HepG2 (cell line): ENCODE measurements around the gene CTIF. TPM values are rescaled to one million over a fixed set of nuclear protein-coding genes. Genes with fewer than 3 reads are reported as not detected.

Experiments
- ATAC-seq: fragments of 200-7000 bp; cut with Tn5 transposase; 3 replicates; pipeline ENCODE4 v1.9.1; 2020; ENCODE audit warnings: mild to moderate bottlenecking, moderate library complexity
- BruUV-seq: library from RNA; stranded (reverse); fragments of 400-500 nt; replicated peaks from 2 replicates; lab custom pipeline; 2021; lab: Mats Ljungman, UMichigan
- CTCF ChIA-PET: fragments of 300-600 bp; formaldehyde crosslinking; extraction: SDS; loops from one replicate; lab custom pipeline; 2021; ENCODE audit warnings: low total read pairs, inconsistent platforms, low intra/inter-chr PET ratio; lab: Yijun Ruan, JAX
- POLR2A ChIA-PET: fragments of 350-600 bp; sonication (Branson Sonifier 250); formaldehyde crosslinking; loops from one replicate; lab custom pipeline; 2020; ENCODE audit warnings: antibody characterized with exemption, inconsistent platforms; lab: Yijun Ruan, JAX
- DNase-seq: peaks from one replicate; pipeline ENCODE4 v3.0.0-alpha.2; 2015; ENCODE audit warnings: low spot score
- FAIRE-seq: peaks from 3 replicates; lab custom pipeline; 2011; peaks lifted over from hg19 to GRCh38; lab: Jason Lieb, UNC
- H2AFZ ChIP-seq: one replicate; pipeline ENCODE4 v1.6.1; 2011; ENCODE audit warnings: low read length, inconsistent platforms
- H3K27ac ChIP-seq: fragments of 300-600 bp; 3 replicates; pipeline ENCODE4 v1.8.0; 2011; ENCODE audit warnings: mixed run types, mild to moderate bottlenecking, mixed read lengths, low read length, inconsistent platforms; ENCODE audit not compliant: insufficient read depth; ENCODE audit errors: extremely low read length
- H3K27me3 ChIP-seq, 2 experiments: fragments of 200-600 bp in 1 of 2; 2 replicates in 1 of 2; 3 replicates in 1 of 2; pipeline versions ENCODE4 v1.6.0 to v1.8.0; 2011; ENCODE audit warnings: low read length in 2 of 2, mild to moderate bottlenecking in 2 of 2, moderate library complexity in 2 of 2, inconsistent platforms in 1 of 2; ENCODE audit not compliant: insufficient read depth in 2 of 2, control insufficient read depth in 1 of 2
- H3K36me3 ChIP-seq, 2 experiments: fragments of 200-600 bp in 1 of 2; replicated peaks in 1 of 2; 2 replicates in 1 of 2; 3 replicates in 1 of 2; pipeline versions ENCODE4 v1.5.1 to v1.8.0; 2011; ENCODE audit warnings: low read length in 2 of 2, inconsistent platforms in 1 of 2; ENCODE audit not compliant: insufficient read depth in 2 of 2, control insufficient read depth in 1 of 2
- H3K4me1 ChIP-seq: 2 replicates; pipeline ENCODE4 v1.5.1; 2012; ENCODE audit warnings: low read length, inconsistent platforms; ENCODE audit not compliant: insufficient read depth
- H3K4me2 ChIP-seq: 2 replicates; pipeline ENCODE4 v1.6.0; 2011; ENCODE audit warnings: low read depth, low read length, inconsistent platforms
- H3K4me3 ChIP-seq, 3 experiments: fragments of 200-600 bp in 1 of 3; sonication (generic), shearing (Covaris generic) in 1 of 3; replicated peaks in 1 of 3; 2 replicates each; pipeline ENCODE4 v1.5.1; 2011 to 2016; ENCODE audit warnings: low read length in 3 of 3, inconsistent platforms in 2 of 3, low read depth in 2 of 3, mild to moderate bottlenecking in 2 of 3, control low read depth in 1 of 3, mixed read lengths in 1 of 3; ENCODE audit not compliant: insufficient read depth in 1 of 3
- H3K79me2 ChIP-seq: one replicate; pipeline ENCODE4 v1.6.1; 2011; ENCODE audit warnings: low read length, inconsistent platforms; ENCODE audit not compliant: insufficient read depth
- H3K9ac ChIP-seq: 2 replicates; pipeline ENCODE4 v1.6.0; 2011; ENCODE audit warnings: mild to moderate bottlenecking, low read depth, low read length, inconsistent platforms; ENCODE audit not compliant: insufficient read depth
- H3K9me3 ChIP-seq: 2 replicates; pipeline ENCODE4 v1.5.1; 2012; ENCODE audit warnings: mild to moderate bottlenecking, low read length
- H4K20me1 ChIP-seq: 2 replicates; pipeline ENCODE4 v1.6.0; 2011; ENCODE audit warnings: inconsistent platforms, mild to moderate bottlenecking, low read length, moderate library complexity; ENCODE audit not compliant: insufficient read depth
- CHD2 ChIP-seq: IDR thresholded peaks from 2 replicates; pipeline ENCODE4 v1.6.1; 2011; ENCODE audit warnings: low read depth, low read length, improper control_type of control experiment
- MTA1 ChIP-seq: sonication (generic); formaldehyde crosslinking; IDR thresholded peaks from 2 replicates; pipeline ENCODE4 v1.4.0; 2020; ENCODE audit warnings: missing genetic modification reagents, mild to moderate bottlenecking, borderline replicate concordance
- NR2F1 ChIP-seq, 2 experiments: fragments of 450-650 bp in 1 of 2; formaldehyde crosslinking in 1 of 2; IDR thresholded peaks; 2 replicates each; pipeline versions ENCODE4 v1.5.0 to v1.6.1; 2016 to 2020; ENCODE audit warnings: mild to moderate bottlenecking in 1 of 2, missing compliant biosample characterization in 1 of 2, missing genetic modification reagents in 1 of 2, moderate library complexity in 1 of 2
- RBAK ChIP-seq: sonication (generic); formaldehyde crosslinking; IDR thresholded peaks from 2 replicates; pipeline ENCODE4 v1.5.1; 2020; ENCODE audit warnings: mild to moderate bottlenecking, missing genetic modification reagents
- RCOR2 ChIP-seq: IDR thresholded peaks from 2 replicates; pipeline ENCODE4 v1.6.1; 2016; ENCODE audit warnings: missing biosample characterization, missing genetic modification reagents
- RXRA ChIP-seq: sonication (generic); formaldehyde crosslinking; IDR thresholded peaks from 2 replicates; pipeline ENCODE4 v1.5.1; 2020; ENCODE audit warnings: missing genetic modification reagents
- ZNF607 ChIP-seq: sonication (generic); formaldehyde crosslinking; IDR thresholded peaks from 2 replicates; pipeline ENCODE4 v1.5.1; 2020; ENCODE audit warnings: missing genetic modification reagents, mild to moderate bottlenecking, borderline replicate concordance
- ZNF773 ChIP-seq: sonication (generic); formaldehyde crosslinking; IDR thresholded peaks from 2 replicates; pipeline ENCODE4 v1.4.0; 2020; ENCODE audit warnings: missing genetic modification reagents, borderline replicate concordance
- ZSCAN31 ChIP-seq: sonication (generic); formaldehyde crosslinking; IDR thresholded peaks from 2 replicates; pipeline ENCODE4 v1.5.0; 2020; ENCODE audit warnings: low read depth, mild to moderate bottlenecking, missing genetic modification reagents
- WGBS: methylation state at CpG from one replicate; pipeline ENCODE4 v1.1.6; 2017; ENCODE audit warnings: low lambda C conversion rate; 5-methylcytosine and 5-hydroxymethylcytosine counted together
- in situ Hi-C: cut with HindIII; loops from 2 replicates; pipeline ENCODE4 v1.10.0; 2017; ENCODE audit warnings: low pct_unique_long_range_greater_than_20kb; ENCODE audit not compliant: extremely low pct_ligation_motif_present
- intact Hi-C: fragments of 100-400 bp; cut with micrococcal nuclease; formaldehyde crosslinking; loops from one replicate; pipeline ENCODE4 v1.10.0; 2022; ENCODE audit not compliant: unreplicated experiment
- polyA plus RNA-seq, 8 experiments: library from polyadenylated mRNA; depleted of rRNA in 3 of 8; stranded (reverse) in 7 of 8; unstranded in 1 of 8; fragments of >200 nt; fragmentation: Illumina TruSeq in 4 of 8; extraction: Trizol in 4 of 8; gene quantifications; 2 replicates each; pipeline versions ENCODE4 v1.2.1 to v1.2.3, GENCODE V29; 2011 to 2016; ENCODE audit warnings: low read depth in 4 of 8, missing spikeins in 1 of 8, mixed read lengths in 1 of 8; ENCODE audit not compliant: insufficient read depth in 1 of 8
- total RNA-seq, 5 experiments: library from RNA; depleted of rRNA; stranded (reverse); fragments of >200 nt; fragmentation: Illumina TruSeq; extraction: Trizol; gene quantifications; 2 replicates each; pipeline ENCODE4 v1.2.3, GENCODE V29; 2016; ENCODE audit warnings: low read depth in 1 of 5
- TF ChIP-seq, protein P1 (sequence below): sonication (generic); formaldehyde crosslinking; IDR thresholded peaks from 2 replicates; pipeline ENCODE4 v1.5.1; 2020; ENCODE audit warnings: mild to moderate bottlenecking, moderate library complexity, missing genetic modification reagents
- TF ChIP-seq, protein P2 (sequence below): IDR thresholded peaks from 2 replicates; pipeline ENCODE4 v1.6.1; 2012; ENCODE audit warnings: inconsistent platforms
- TF ChIP-seq, protein P3 (sequence below), 2 experiments: sonication (generic) in 1 of 2; formaldehyde crosslinking in 1 of 2; IDR thresholded peaks; 2 replicates each; pipeline versions ENCODE4 v1.5.1 to v1.6.1; 2011 to 2020; ENCODE audit warnings: borderline replicate concordance in 1 of 2, low read depth in 1 of 2, low read length in 1 of 2, mild to moderate bottlenecking in 1 of 2, missing genetic modification reagents in 1 of 2, moderate library complexity in 1 of 2
- TF ChIP-seq, protein P4 (sequence below): sonication (generic); formaldehyde crosslinking; IDR thresholded peaks from 2 replicates; pipeline ENCODE4 v1.4.0; 2020; ENCODE audit warnings: low read depth, mild to moderate bottlenecking, missing genetic modification reagents

Gene CTIF
- total and polyA plus RNA-seq, 2 of the 13 experiments (the other 11 are each of a cell fraction or from before 2014, with no cell fraction given): 18.2 to 28.0 TPM

DNA sequence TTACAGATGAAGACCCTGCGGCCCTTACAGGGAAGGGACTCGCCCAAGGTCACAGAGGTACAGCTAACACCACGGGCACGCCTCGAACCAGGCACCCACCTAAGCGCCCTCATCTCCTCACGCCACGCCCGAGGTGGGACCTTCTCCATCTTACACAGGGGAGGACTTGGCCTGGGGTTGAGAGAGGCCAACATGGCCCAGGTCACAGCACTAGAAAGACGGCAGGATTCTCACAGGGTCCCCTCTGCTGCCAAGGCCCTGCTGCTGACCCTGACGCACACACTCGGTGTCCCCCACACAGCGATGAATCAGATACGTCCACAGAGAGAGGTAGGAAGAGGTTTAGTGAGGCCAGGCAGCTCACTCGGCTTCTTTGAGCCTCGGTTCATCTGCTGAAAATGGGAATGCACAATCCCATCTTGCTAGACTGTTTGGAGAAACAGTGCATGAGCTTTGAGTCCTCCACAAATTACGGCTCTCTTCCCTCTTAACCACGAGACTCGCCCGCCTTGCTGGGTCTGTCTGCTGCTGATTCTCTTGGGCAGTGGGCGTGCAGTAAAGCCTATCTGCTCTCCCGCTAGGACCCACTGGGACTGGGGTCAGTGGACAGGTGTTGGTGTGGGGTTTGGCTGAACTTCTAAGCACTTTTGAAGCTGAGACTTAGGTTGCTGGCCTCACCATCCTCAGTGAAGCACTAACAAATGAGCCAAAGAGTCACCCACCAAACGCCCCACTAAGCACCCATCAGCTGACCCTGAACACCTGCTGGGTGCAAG, 332.7 kb downstream of the CTIF start (continued):
- TF ChIP-seq, protein P1, sequence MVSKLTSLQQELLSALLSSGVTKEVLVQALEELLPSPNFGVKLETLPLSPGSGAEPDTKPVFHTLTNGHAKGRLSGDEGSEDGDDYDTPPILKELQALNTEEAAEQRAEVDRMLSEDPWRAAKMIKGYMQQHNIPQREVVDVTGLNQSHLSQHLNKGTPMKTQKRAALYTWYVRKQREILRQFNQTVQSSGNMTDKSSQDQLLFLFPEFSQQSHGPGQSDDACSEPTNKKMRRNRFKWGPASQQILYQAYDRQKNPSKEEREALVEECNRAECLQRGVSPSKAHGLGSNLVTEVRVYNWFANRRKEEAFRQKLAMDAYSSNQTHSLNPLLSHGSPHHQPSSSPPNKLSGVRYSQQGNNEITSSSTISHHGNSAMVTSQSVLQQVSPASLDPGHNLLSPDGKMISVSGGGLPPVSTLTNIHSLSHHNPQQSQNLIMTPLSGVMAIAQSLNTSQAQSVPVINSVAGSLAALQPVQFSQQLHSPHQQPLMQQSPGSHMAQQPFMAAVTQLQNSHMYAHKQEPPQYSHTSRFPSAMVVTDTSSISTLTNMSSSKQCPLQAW (CRISPR knock-in tag): no peak
- no peak for TF ChIP-seq MTA1 (CRISPR knock-in tag)
- no peak for TF ChIP-seq CHD2
- TF ChIP-seq, protein P2, sequence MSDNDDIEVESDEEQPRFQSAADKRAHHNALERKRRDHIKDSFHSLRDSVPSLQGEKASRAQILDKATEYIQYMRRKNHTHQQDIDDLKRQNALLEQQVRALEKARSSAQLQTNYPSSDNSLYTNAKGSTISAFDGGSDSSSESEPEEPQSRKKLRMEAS: no peak
- TF ChIP-seq ZSCAN31 (CRISPR knock-in tag): no peak

DNA sequence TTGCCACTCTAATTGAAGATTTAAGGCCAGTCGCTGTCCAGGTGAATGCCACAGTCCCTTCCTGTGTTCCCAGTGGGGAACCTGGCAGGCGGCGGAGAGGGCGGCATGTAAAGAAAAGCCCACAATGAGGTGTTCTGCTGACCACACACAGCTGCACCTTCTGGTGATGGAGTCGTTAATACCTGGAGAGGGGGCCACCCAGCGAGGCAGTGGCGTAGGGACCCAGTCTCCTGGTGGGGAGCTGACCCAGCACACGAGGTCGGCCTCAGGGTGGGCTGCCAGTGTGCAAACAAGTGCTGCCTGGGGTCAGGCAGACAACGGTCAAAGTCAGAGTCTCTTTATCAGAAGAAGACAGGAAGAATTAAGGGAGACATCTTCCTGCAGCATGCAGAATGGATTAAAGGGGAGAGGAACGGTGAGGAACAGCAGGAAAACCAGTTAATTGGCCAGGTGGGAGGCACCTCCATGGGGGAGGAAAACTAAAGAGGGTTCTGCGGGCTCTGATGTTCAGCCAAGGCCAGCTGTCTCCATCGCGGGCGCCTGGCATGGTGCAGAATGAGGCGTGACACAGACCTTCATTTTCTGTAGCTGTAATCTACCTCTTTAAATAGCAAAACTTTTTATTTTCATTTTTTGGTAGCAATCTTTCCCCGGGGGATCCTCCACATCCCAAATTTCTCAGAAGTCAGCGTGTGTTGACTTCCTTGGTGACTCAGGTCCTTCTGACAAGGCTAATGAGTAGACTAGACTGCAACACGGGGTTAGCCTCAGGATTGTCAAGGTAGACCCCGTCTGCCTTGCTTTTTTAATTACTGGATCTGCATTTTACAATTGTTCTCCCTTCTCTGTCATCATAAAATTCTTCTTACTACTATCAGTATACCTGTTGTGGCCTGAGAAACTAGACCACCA, 333.7 kb downstream of the CTIF start:
- FAIRE-seq (no peak), DNase-seq (no peak), ATAC-seq (no peak)
- Histone ChIP-seq H2AFZ (no peak overlapping the region), H3K4me1 (peaks cover 63% of the 10 kb centered on the region), H3K9ac (no peak overlapping the region), H3K79me2 (no peaks in the 10 kb centered on the region), H3K4me3 (no peak overlapping the region), H3K27me3 (no peaks in the 10 kb centered on the region), H3K4me2 (no peak overlapping the region), H3K36me3 (no peaks in the 10 kb centered on the region), H3K27ac (no peak overlapping the region), H4K20me1 (no peaks in the 10 kb centered on the region), H3K9me3 (no peaks in the 10 kb centered on the region)
- no TSS peak for BruUV-seq
- WGBS: 76% methylated on average over 20 of the region's 20 CpGs
- CTCF ChIA-PET: no interaction called here
- intact Hi-C loops: no loop called here
- in situ Hi-C loops: no loop called here
- POLR2A ChIA-PET: no interaction called here
- TF ChIP-seq RBAK (no peak), ZNF607 (CRISPR knock-in tag) (no peak), RXRA (CRISPR knock-in tag) (no peak), RCOR2 (CRISPR knock-in tag) (no peak), NR2F1 (CRISPR knock-in tag; IDR thresholded peaks at IDR 0.05) (no peak), ZNF773 (CRISPR knock-in tag) (no peak)
- TF ChIP-seq, protein P3, sequence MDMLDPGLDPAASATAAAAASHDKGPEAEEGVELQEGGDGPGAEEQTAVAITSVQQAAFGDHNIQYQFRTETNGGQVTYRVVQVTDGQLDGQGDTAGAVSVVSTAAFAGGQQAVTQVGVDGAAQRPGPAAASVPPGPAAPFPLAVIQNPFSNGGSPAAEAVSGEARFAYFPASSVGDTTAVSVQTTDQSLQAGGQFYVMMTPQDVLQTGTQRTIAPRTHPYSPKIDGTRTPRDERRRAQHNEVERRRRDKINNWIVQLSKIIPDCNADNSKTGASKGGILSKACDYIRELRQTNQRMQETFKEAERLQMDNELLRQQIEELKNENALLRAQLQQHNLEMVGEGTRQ (IDR thresholded peaks at IDR 0.05; ENCODE audit: low read depth, low read length): no peak
- TF ChIP-seq, protein P3 (CRISPR knock-in tag; IDR thresholded peaks at IDR 0.05; ENCODE audit: borderline replicate concordance): no peak
- TF ChIP-seq, protein P4, sequence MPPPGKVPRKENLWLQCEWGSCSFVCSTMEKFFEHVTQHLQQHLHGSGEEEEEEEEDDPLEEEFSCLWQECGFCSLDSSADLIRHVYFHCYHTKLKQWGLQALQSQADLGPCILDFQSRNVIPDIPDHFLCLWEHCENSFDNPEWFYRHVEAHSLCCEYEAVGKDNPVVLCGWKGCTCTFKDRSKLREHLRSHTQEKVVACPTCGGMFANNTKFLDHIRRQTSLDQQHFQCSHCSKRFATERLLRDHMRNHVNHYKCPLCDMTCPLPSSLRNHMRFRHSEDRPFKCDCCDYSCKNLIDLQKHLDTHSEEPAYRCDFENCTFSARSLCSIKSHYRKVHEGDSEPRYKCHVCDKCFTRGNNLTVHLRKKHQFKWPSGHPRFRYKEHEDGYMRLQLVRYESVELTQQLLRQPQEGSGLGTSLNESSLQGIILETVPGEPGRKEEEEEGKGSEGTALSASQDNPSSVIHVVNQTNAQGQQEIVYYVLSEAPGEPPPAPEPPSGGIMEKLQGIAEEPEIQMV: no peak
